ENCODE results near the gene ANTXR1. TPM values are rescaled to one million over a fixed set of nuclear protein-coding genes. Genes with fewer than 3 reads are reported as not detected.
A peak's percentile ranks its signal among the peaks of the same experiment; 100 is the strongest.

ANTXR1 gene
- total and polyA plus RNA-seq, 2 donors from 2014 or later = 7.0 to 42.6 TPM

DNA sequence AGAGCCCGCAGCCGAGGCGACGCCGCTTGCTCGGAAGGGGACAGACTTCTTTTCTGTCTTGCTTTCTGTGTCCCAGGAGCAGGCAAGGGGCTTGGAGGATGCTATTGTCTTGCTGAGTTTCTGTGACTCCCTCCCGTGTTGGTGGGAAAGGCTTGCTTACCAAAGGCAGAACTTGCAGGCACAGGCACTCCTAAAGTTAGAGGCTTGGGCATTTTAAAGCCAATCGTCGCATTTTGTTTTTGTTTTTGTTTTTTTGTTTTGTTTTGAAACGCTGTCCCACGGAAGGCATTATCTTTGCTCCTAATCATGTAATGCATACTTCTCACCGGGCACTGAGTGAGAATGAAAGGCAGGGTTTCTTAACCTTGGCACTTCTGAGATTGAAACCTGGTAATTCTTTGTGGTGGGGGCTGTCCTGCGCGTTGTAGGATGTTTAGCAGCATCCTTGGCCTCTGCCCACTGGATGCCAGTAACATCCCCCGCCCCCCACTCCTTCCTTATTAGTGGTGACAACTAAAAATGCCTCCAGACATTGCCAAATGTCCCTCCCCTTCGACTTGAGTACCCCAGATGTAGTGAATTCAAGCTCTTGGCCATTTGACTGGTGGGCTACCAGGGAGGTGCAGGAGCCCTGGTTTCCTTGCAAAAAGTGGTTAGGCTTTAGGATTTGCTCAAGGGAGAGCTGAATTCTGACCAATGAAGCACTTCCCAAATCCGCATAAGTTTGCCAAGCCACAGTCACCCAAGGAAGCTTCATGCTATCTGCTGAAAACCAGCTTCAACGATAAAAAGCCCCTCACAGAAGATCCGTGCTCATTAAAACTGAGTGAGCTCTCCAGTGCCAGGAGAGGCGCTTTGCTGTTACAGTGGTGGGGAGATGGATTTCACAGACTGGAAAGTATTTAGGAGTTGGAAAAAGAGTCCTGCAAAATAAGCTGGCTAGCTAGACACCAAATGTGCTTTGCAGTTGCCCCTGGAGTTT lies 1.2 kb downstream of the ANTXR1 start:
- Histone ChIP-seq H3K4me3 (ENCODE audit: low read length in 3 of 3) (peak overlapping the region; percentile 54 to 85 (median 75)), H3K27ac (ENCODE audit: low read depth in 2 of 2, low read length in 2 of 2) (no peak overlapping the region), H3K27me3 (ENCODE audit: control insufficient read depth, insufficient read depth, low read length) (no peaks in the 10 kb centered on the region), H3K9me3 (ENCODE audit: control insufficient read depth in 2 of 3, insufficient read depth in 1 of 3, low read length in 3 of 3) (no peaks in the 10 kb centered on the region), H3K9ac (ENCODE audit: low read length in 3 of 3) (peak overlapping the region in 2 of 3 donors; percentile 48 to 85), H3K36me3 (ENCODE audit: control insufficient read depth in 2 of 3, insufficient read depth in 3 of 3, low read length in 3 of 3) (no peaks in the 10 kb centered on the region), H3K4me1 (ENCODE audit: control insufficient read depth in 2 of 3, insufficient read depth in 2 of 3, low read depth in 1 of 3, low read length in 3 of 3) (peaks cover 0 to 9% (median 0%) of the 10 kb centered on the region in 3 donors)
- intact Hi-C loops (cut with DNase I) = no loop called here
- TF ChIP-seq, protein P1, sequence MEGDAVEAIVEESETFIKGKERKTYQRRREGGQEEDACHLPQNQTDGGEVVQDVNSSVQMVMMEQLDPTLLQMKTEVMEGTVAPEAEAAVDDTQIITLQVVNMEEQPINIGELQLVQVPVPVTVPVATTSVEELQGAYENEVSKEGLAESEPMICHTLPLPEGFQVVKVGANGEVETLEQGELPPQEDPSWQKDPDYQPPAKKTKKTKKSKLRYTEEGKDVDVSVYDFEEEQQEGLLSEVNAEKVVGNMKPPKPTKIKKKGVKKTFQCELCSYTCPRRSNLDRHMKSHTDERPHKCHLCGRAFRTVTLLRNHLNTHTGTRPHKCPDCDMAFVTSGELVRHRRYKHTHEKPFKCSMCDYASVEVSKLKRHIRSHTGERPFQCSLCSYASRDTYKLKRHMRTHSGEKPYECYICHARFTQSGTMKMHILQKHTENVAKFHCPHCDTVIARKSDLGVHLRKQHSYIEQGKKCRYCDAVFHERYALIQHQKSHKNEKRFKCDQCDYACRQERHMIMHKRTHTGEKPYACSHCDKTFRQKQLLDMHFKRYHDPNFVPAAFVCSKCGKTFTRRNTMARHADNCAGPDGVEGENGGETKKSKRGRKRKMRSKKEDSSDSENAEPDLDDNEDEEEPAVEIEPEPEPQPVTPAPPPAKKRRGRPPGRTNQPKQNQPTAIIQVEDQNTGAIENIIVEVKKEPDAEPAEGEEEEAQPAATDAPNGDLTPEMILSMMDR (IDR thresholded peaks at IDR 0.05; ENCODE audit: borderline replicate concordance, extremely low read depth, insufficient read depth) = no peak
- peak in 3 of 5 donors; percentile 34 to 76 (median 70) for DNase-seq
- no peak for FAIRE-seq

DNA sequence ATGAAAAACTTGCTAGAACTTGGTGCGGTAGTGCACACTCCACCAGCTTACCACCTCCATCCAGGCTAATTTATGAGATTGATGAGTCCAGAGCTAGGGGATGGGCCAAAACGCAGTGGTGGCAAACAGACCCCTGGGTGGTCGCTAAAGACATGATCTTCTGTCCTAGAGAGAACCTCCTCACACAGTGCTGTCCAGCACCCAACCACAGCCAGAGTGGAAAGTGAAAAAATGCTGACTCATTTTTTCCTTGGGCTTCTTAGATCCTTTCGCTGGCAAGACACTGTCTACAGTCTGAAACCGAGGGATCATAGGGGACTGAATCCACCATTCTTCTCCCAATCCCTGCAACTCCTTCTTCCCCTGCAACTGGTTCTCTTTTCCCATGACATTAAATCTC lies 4.1 kb downstream of the ANTXR1 start:
- no peaks in the 10 kb centered on the region for H3K9me3 ChIP-seq (ENCODE audit: control insufficient read depth in 2 of 3, insufficient read depth in 1 of 3, low read length in 3 of 3)
- FAIRE-seq (no peak), DNase-seq (no peak)
- no peaks in the 10 kb centered on the region for H3K36me3 ChIP-seq (ENCODE audit: control insufficient read depth in 2 of 3, insufficient read depth in 3 of 3, low read length in 3 of 3)
- H3K4me3 ChIP-seq (ENCODE audit: low read length in 3 of 3) = no peak overlapping the region
- no peak overlapping the region for H3K9ac ChIP-seq (ENCODE audit: low read length in 3 of 3)
- H3K27ac ChIP-seq (ENCODE audit: low read depth in 2 of 2, low read length in 2 of 2) = no peak overlapping the region
- H3K4me1 ChIP-seq (ENCODE audit: control insufficient read depth in 2 of 3, insufficient read depth in 2 of 3, low read depth in 1 of 3, low read length in 3 of 3) = peaks cover 0 to 9% (median 0%) of the 10 kb centered on the region in 3 donors
- TF ChIP-seq, protein P1 (IDR thresholded peaks at IDR 0.05; ENCODE audit: borderline replicate concordance, extremely low read depth, insufficient read depth) = no peak
- H3K27me3 ChIP-seq (ENCODE audit: control insufficient read depth, insufficient read depth, low read length) = no peaks in the 10 kb centered on the region
- intact Hi-C loops (cut with DNase I) = no loop called here

DNA sequence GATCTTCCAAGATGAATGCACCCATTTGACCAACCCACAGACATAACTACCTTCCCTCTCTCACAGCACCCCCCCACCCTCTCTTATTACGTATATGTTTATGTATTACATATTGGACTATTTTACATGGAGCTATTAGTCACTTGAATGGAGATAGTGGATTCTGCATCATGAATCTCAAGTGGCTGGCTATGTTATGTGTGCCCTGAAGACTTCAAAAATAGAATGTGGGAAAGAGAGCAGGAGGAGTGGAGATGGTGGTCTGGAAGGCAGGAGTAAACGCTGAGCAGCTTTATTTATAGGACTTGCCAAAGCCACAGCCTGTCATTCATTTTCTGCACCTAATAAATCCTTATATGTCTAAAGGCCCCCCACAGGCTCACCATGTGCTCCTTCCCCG lies 4.9 kb downstream of the ANTXR1 start:
- H3K27ac ChIP-seq (ENCODE audit: low read depth in 2 of 2, low read length in 2 of 2) = no peak overlapping the region
- H3K27me3 ChIP-seq (ENCODE audit: control insufficient read depth, insufficient read depth, low read length) = no peaks in the 10 kb centered on the region
- H3K4me1 ChIP-seq (ENCODE audit: control insufficient read depth in 2 of 3, insufficient read depth in 2 of 3, low read depth in 1 of 3, low read length in 3 of 3) = peaks cover 0 to 9% (median 0%) of the 10 kb centered on the region in 3 donors
- intact Hi-C loops (cut with DNase I) = no loop called here
- no peak for FAIRE-seq
- TF ChIP-seq, protein P1 (IDR thresholded peaks at IDR 0.05; ENCODE audit: borderline replicate concordance, extremely low read depth, insufficient read depth) = no peak
- H3K4me3 ChIP-seq (ENCODE audit: low read length in 3 of 3) = no peak overlapping the region
- no peaks in the 10 kb centered on the region for H3K36me3 ChIP-seq (ENCODE audit: control insufficient read depth in 2 of 3, insufficient read depth in 3 of 3, low read length in 3 of 3)
- no peaks in the 10 kb centered on the region for H3K9me3 ChIP-seq (ENCODE audit: control insufficient read depth in 2 of 3, insufficient read depth in 1 of 3, low read length in 3 of 3)
- H3K9ac ChIP-seq (ENCODE audit: low read length in 3 of 3) = no peak overlapping the region
- no peak for DNase-seq
